Measurements from ENCODE around the gene FAM53A.

GRCh38 chr4:1592068-1592708 lies 91.9 kb downstream of the FAM53A start:
- TF ChIP-seq CTCF (IDR thresholded peaks at IDR 0.05) (no peak), POLR2A (IDR thresholded peaks at IDR 0.05) (no peak)
